ENCODE measurements around the gene CMTM7. TPM values are rescaled to one million over a fixed set of nuclear protein-coding genes. Genes with fewer than 3 reads are reported as not detected.
"Not testable (repeated sequence)": the region's sequence is repeated elsewhere in the genome, so short reads cannot be mapped to it uniquely, and the experiment has no call there.

CMTM7 gene
- total RNA-seq, 1 donor = 10.1 TPM

- no peak for TF ChIP-seq CTCF (IDR thresholded peaks at IDR 0.05; ENCODE audit: insufficient read depth, low read length)
- no peak for DNase-seq (ENCODE audit: low read depth)
- H3K4me3 ChIP-seq (ENCODE audit: low read depth, low read length) = no peak overlapping the region
Observed at GRCh38 chr3:32436816-32437189, 45.1 kb downstream of the CMTM7 start.

- TF ChIP-seq CTCF (IDR thresholded peaks at IDR 0.05; ENCODE audit: insufficient read depth, low read length) = no peak
- DNase-seq (ENCODE audit: low read depth) = no peak
Observed at GRCh38 chr3:32437896-32438295, 46.2 kb downstream of the CMTM7 start.

GRCh38 chr3:32438596-32439344, 47.1 kb downstream of the CMTM7 start:
- peak; percentile 18 for DNase-seq (ENCODE audit: low read depth)
- no peak for TF ChIP-seq CTCF (IDR thresholded peaks at IDR 0.05; ENCODE audit: insufficient read depth, low read length)
- H3K4me3 ChIP-seq (ENCODE audit: low read depth, low read length) = no peak overlapping the region

More at GRCh38 chr3:32437896-32438295, 46.2 kb downstream of the CMTM7 start:
- H3K4me3 ChIP-seq (ENCODE audit: low read depth, low read length) = no peak overlapping the region

GRCh38 chr3:32439421-32439820, 47.8 kb downstream of the CMTM7 start:
- not testable (repeated sequence) for H3K4me3 ChIP-seq (ENCODE audit: low read depth, low read length); DNase-seq (ENCODE audit: low read depth)

GRCh38 chr3:32440611-32441350, 49.1 kb downstream of the CMTM7 start:
- no peak overlapping the region for H3K4me3 ChIP-seq (ENCODE audit: low read depth, low read length)
- no peak for DNase-seq (ENCODE audit: low read depth)
- no peak for TF ChIP-seq CTCF (IDR thresholded peaks at IDR 0.05; ENCODE audit: insufficient read depth, low read length)

- TF ChIP-seq CTCF (IDR thresholded peaks at IDR 0.05; ENCODE audit: insufficient read depth, low read length) = no peak
- no peak for DNase-seq (ENCODE audit: low read depth)
- no peak overlapping the region for H3K4me3 ChIP-seq (ENCODE audit: low read depth, low read length)
Observed at GRCh38 chr3:32442766-32443165, 51.1 kb downstream of the CMTM7 start.

- peak; percentile 90 for DNase-seq (ENCODE audit: low read depth)
- TF ChIP-seq CTCF (IDR thresholded peaks at IDR 0.05; ENCODE audit: insufficient read depth, low read length) = no peak
Observed at GRCh38 chr3:32443478-32443877, 51.8 kb downstream of the CMTM7 start.

More at GRCh38 chr3:32443478-32443877, 51.8 kb downstream of the CMTM7 start:
- H3K4me3 ChIP-seq (ENCODE audit: low read depth, low read length) = no peak overlapping the region
